Colonic mucosa (tissue), 4 donors: ENCODE measurements around the gene NCKIPSD. TPM values are rescaled to one million over a fixed set of nuclear protein-coding genes. Genes with fewer than 3 reads are reported as not detected.

Source experiments
- DNase-seq: peaks from one replicate; pipeline ENCODE4 v3.0.0-alpha.2; 2020
- H3K27ac ChIP-seq: fragments of 200-600 bp; one replicate; pipeline ENCODE4 v1.8.0; 2021
- H3K27me3 ChIP-seq: fragments of 200-600 bp; one replicate; pipeline ENCODE4 v1.8.0; 2021
- H3K36me3 ChIP-seq: fragments of 200-600 bp; one replicate; pipeline ENCODE4 v1.8.0; 2021
- H3K4me1 ChIP-seq: fragments of 200-600 bp; one replicate; pipeline ENCODE4 v1.8.0; 2021; ENCODE audit warnings: mild to moderate bottlenecking
- H3K4me3 ChIP-seq: fragments of 200-600 bp; one replicate; pipeline ENCODE4 v1.8.0; 2021
- H3K9ac ChIP-seq, 2 donors: one replicate each; pipeline ENCODE4 v1.7.0; 2013; ENCODE audit warnings: control low read depth in 2 of 2, low read depth in 2 of 2, low read length in 2 of 2
- H3K9me3 ChIP-seq: fragments of 200-600 bp; one replicate; pipeline ENCODE4 v1.8.0; 2021
- CTCF ChIP-seq: fragments of 200-600 bp; IDR thresholded peaks from one replicate; pipeline ENCODE4 v1.8.0; 2022; ENCODE audit warnings: antibody characterized with exemption, mild to moderate bottlenecking
- intact Hi-C: fragments of 100-400 bp; cut with DNase I; formaldehyde crosslinking; loops from one replicate; pipeline ENCODE4 v1.14.1; 2022
- total RNA-seq, 2 donors: library from RNA; stranded (reverse); fragmentation: NEBNext Ultra II Directional in 1 of 2; extraction: Animal tissue kit (Norgen Biotek cat#: 25700) in 1 of 2; gene quantifications; one replicate each; pipeline ENCODE4 v1.2.1, GENCODE V29; 2021
- donor health status: healthy.
- donor health status: DM: no; HTN: no; CAD: no.
- donor health status: DM: no; HTN: no; CAD: no.

Gene NCKIPSD
- total RNA-seq, 2 donors from 2014 or later, result 24.3 to 29.7 TPM

- intact Hi-C loops, result loop anchor here (10.0 kb wide), 1 partner anchor 230 kb away; the partner anchor contains the start of gene ARIH2
- H3K9me3 ChIP-seq, result no peaks in the 10 kb centered on the region
- H3K27me3 ChIP-seq, result no peaks in the 10 kb centered on the region
- peaks cover 10% of the 10 kb centered on the region for H3K36me3 ChIP-seq
- DNase-seq, result no peak
- no peak for TF ChIP-seq CTCF
- peak overlapping the region; percentile 86 for H3K27ac ChIP-seq
- H3K4me3 ChIP-seq, result peak overlapping the region; percentile 80
- H3K9ac ChIP-seq, result peak overlapping the region; percentile 93 to 99
- peaks cover 19% of the 10 kb centered on the region for H3K4me1 ChIP-seq
Observed at GRCh38 chr3:48685293-48685602, 467 bp downstream of the NCKIPSD start.

- peaks cover 19% of the 10 kb centered on the region for H3K4me1 ChIP-seq
- intact Hi-C loops, result loop anchor here (10.0 kb wide), 1 partner anchor 230 kb away; the partner anchor contains the start of gene ARIH2
- no peaks in the 10 kb centered on the region for H3K27me3 ChIP-seq
- no peak for TF ChIP-seq CTCF
- H3K4me3 ChIP-seq, result peak overlapping the region; percentile 80
- peak overlapping the region; percentile 53 to 54 for H3K9ac ChIP-seq
- no peak overlapping the region for H3K27ac ChIP-seq
- peaks cover 8% of the 10 kb centered on the region for H3K36me3 ChIP-seq
- no peaks in the 10 kb centered on the region for H3K9me3 ChIP-seq
- no peak for DNase-seq
Observed at GRCh38 chr3:48684480-48685143, 1.1 kb downstream of the NCKIPSD start.

- H3K36me3 ChIP-seq, result peaks cover 2% of the 10 kb centered on the region
Observed at GRCh38 chr3:48684054-48684349, 1.7 kb downstream of the NCKIPSD start.

GRCh38 chr3:48682786-48683185 is 2.9 kb downstream of the NCKIPSD start:
- no peak overlapping the region for H3K27ac ChIP-seq
- no peaks in the 10 kb centered on the region for H3K9me3 ChIP-seq
- no peak overlapping the region for H3K9ac ChIP-seq
- H3K4me1 ChIP-seq, result peaks cover 19% of the 10 kb centered on the region
- no peak for DNase-seq
- H3K36me3 ChIP-seq, result no peaks in the 10 kb centered on the region
- no peaks in the 10 kb centered on the region for H3K27me3 ChIP-seq
- H3K4me3 ChIP-seq, result no peak overlapping the region
- no peak for TF ChIP-seq CTCF
- intact Hi-C loops, result loop anchor here (10.0 kb wide), 1 partner anchor 232 kb away; the partner anchor contains the start of gene ARIH2

More at GRCh38 chr3:48684054-48684349, 1.7 kb downstream of the NCKIPSD start:
- H3K9ac ChIP-seq, result peak overlapping the region in 1 of 2 donors; percentile 53
- H3K4me1 ChIP-seq, result peaks cover 19% of the 10 kb centered on the region
- TF ChIP-seq CTCF, result no peak
- no peak for DNase-seq
- H3K4me3 ChIP-seq, result no peak overlapping the region
- no peaks in the 10 kb centered on the region for H3K9me3 ChIP-seq
- intact Hi-C loops, result loop anchor here (10.0 kb wide), 1 partner anchor 231 kb away; the partner anchor contains the start of gene ARIH2
- no peaks in the 10 kb centered on the region for H3K27me3 ChIP-seq
- H3K27ac ChIP-seq, result no peak overlapping the region

- H3K9ac ChIP-seq, result no peak overlapping the region
- no peaks in the 10 kb centered on the region for H3K36me3 ChIP-seq
- no peak overlapping the region for H3K27ac ChIP-seq
- no peak overlapping the region for H3K4me3 ChIP-seq
- no peak for TF ChIP-seq CTCF
- intact Hi-C loops, result loop anchor here (10.0 kb wide), 1 partner anchor 233 kb away; the partner anchor contains the start of gene ARIH2
- H3K27me3 ChIP-seq, result no peaks in the 10 kb centered on the region
- H3K4me1 ChIP-seq, result peaks cover 19% of the 10 kb centered on the region
- no peaks in the 10 kb centered on the region for H3K9me3 ChIP-seq
- DNase-seq, result no peak
Observed at GRCh38 chr3:48681974-48682610, 3.6 kb downstream of the NCKIPSD start.
